DOHH2 (cell line): ENCODE results near the gene GMPPA.

Experiments used
- CTCF ChIP-seq: fragments of 200-600 bp; sonication (generic); IDR thresholded peaks from one replicate; pipeline ENCODE4 v1.5.1; 2014; ENCODE audit warnings: antibody characterized with exemption, mild to moderate bottlenecking, low read depth, low read length; ENCODE audit not compliant: poor library complexity, severe bottlenecking
- EZH2phosphoT487 ChIP-seq: fragments of 200-600 bp; sonication (generic); IDR thresholded peaks from 2 replicates; pipeline ENCODE4 v1.6.1; 2017; ENCODE audit warnings: borderline replicate concordance, mild to moderate bottlenecking, antibody characterized with exemption, low read length, moderate library complexity, mixed read lengths

- TF ChIP-seq CTCF (no peak), EZH2phosphoT487 (no peak)
These were observed 57.3 kb downstream of the GMPPA start for GRCh38 chr2:219555956-219556355.
